Effector memory CD4-positive, alpha-beta T cell (primary cell): ENCODE measurements around the gene SYCP2L.

Experiments
- DNase-seq, 3 donors: peaks; one replicate each; pipeline ENCODE4 v3.0.0-alpha.2; 2020
- H3K27ac ChIP-seq: 2 replicates; pipeline ENCODE4 v1.7.0; 2013; ENCODE audit warnings: mild to moderate bottlenecking, low read length, moderate library complexity; ENCODE audit not compliant: insufficient read depth, poor library complexity, severe bottlenecking
- H3K27me3 ChIP-seq: replicated peaks from 2 replicates; pipeline ENCODE4 v1.7.0; 2013; ENCODE audit warnings: mild to moderate bottlenecking, low read length; ENCODE audit not compliant: insufficient read depth, control insufficient read depth, poor library complexity, severe bottlenecking
- H3K36me3 ChIP-seq: 2 replicates; pipeline ENCODE4 v1.7.0; 2013; ENCODE audit warnings: mild to moderate bottlenecking, low read length, moderate library complexity; ENCODE audit not compliant: control insufficient read depth, insufficient read depth
- H3K4me1 ChIP-seq: 2 replicates; pipeline ENCODE4 v1.7.0; 2013; ENCODE audit warnings: low read length, mild to moderate bottlenecking; ENCODE audit not compliant: control insufficient read depth, insufficient read depth, poor library complexity, severe bottlenecking
- H3K4me3 ChIP-seq: 2 replicates; pipeline ENCODE4 v1.7.0; 2013; ENCODE audit warnings: low read length, low read depth, mild to moderate bottlenecking; ENCODE audit not compliant: insufficient read depth, poor library complexity, severe bottlenecking
- H3K9me3 ChIP-seq: 2 replicates; pipeline ENCODE4 v1.7.0; 2013; ENCODE audit warnings: mild to moderate bottlenecking, low read length, moderate library complexity; ENCODE audit not compliant: control insufficient read depth
- total RNA-seq, 3 donors: gene quantifications; one replicate each; lab custom pipeline; 2026; lab: John Stamatoyannopoulos, UW

Gene SYCP2L
- 0 reads per million in 3 donors for total RNA-seq

- Histone ChIP-seq H3K9me3 (no peaks in the 10 kb centered on the region), H3K36me3 (no peaks in the 10 kb centered on the region), H3K4me3 (no peak within 1 kb of the TSS), H3K27ac (no peak within 1 kb of the TSS), H3K4me1 (no peaks in the 10 kb centered on the region), H3K27me3 (peaks cover 29% of the 10 kb centered on the region)
- DNase-seq: no peak
Measured at GRCh38 chr6:10886691-10887502, at the start of gene SYCP2L. Gene SYCP2L, plus strand, starts transcription at chr6:10887052. Its CDS starts 75 bp downstream, at chr6:10887127.

DNA sequence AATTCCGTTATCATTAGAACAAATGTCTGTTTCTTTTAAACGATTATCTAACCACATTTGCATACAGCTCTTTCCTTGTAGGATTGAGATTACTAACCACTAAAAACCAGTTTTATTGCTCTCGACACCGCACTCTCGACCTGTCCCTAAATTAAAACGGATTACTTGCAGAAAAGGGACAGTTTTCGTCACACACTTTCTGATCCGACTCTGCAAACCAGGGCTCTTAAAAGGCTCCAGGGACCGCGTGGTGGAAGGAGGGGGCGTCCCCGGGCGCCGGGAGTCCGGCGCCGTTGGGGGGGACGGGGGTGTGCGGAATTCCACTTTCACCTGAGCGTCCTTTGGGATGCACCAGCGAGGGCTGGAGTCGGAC, 49.2 kb upstream of the SYCP2L start:
- Histone ChIP-seq H3K4me3 (peak overlapping the region; percentile 69), H3K36me3 (no peaks in the 10 kb centered on the region), H3K27ac (no peak overlapping the region), H3K9me3 (no peaks in the 10 kb centered on the region), H3K4me1 (peaks cover 17% of the 10 kb centered on the region), H3K27me3 (peaks cover 26% of the 10 kb centered on the region)
- peak in 1 of 3 donors; percentile 1 for DNase-seq

GRCh38 chr6:10837995-10838793, 48.7 kb upstream of the SYCP2L start, which contains the start of gene MAK:
Gene MAK, minus strand, starts transcription at chr6:10838539. Its CDS starts 7,891 bp downstream, at chr6:10830648.
- H3K27ac ChIP-seq: no peak within 1 kb of the TSS
- peak within 1 kb of the TSS; percentile 69 for H3K4me3 ChIP-seq
- peak; percentile 79 to 81 (median 79) for DNase-seq
- no peaks in the 10 kb centered on the region for H3K9me3 ChIP-seq
- H3K36me3 ChIP-seq: no peaks in the 10 kb centered on the region
- H3K4me1 ChIP-seq: peaks cover 17% of the 10 kb centered on the region
- H3K27me3 ChIP-seq: peaks cover 26% of the 10 kb centered on the region

- Histone ChIP-seq H3K4me3 (peak overlapping the region; percentile 69), H3K27me3 (peaks cover 26% of the 10 kb centered on the region), H3K27ac (no peak overlapping the region), H3K4me1 (peaks cover 17% of the 10 kb centered on the region), H3K9me3 (no peaks in the 10 kb centered on the region), H3K36me3 (no peaks in the 10 kb centered on the region)
- no peak for DNase-seq
Measured at GRCh38 chr6:10838794-10839333, 48.0 kb upstream of the SYCP2L start.

- DNase-seq: no peak
- Histone ChIP-seq H3K4me1 (peaks cover 4% of the 10 kb centered on the region), H3K4me3 (no peak overlapping the region), H3K27ac (no peak overlapping the region), H3K9me3 (no peaks in the 10 kb centered on the region), H3K36me3 (no peaks in the 10 kb centered on the region), H3K27me3 (peaks cover 4% of the 10 kb centered on the region)
Measured at GRCh38 chr6:10843554-10843953, 43.3 kb upstream of the SYCP2L start.

- no peaks in the 10 kb centered on the region for H3K36me3 ChIP-seq
- H3K9me3 ChIP-seq: no peaks in the 10 kb centered on the region
- no peak for DNase-seq
- H3K27ac ChIP-seq: no peak overlapping the region
- H3K4me1 ChIP-seq: no peaks in the 10 kb centered on the region
- no peak overlapping the region for H3K4me3 ChIP-seq
- no peaks in the 10 kb centered on the region for H3K27me3 ChIP-seq
Measured at GRCh38 chr6:10847684-10848083, 39.2 kb upstream of the SYCP2L start.

DNA sequence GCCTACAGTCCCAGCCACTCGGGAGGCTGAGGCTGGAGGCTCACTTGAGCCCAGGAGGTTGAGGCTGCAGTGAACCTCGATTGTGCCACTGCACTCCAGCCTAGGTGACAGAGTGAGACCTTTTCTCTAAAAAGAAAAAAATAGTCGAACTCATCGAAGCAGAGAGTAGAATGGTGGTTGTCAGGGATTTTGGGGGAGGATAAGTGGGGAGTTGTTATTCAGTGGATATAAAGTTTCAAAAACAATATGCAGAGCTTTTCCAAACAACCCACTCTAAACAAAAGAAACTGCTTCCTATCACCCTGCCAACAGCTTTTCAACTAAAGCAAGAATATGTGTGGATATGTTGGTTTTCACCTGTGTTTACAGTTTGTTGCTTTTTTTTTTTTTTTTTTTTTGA, 37.0 kb upstream of the SYCP2L start:
- no peak overlapping the region for H3K4me3 ChIP-seq
- DNase-seq: no peak
- H3K9me3 ChIP-seq: no peaks in the 10 kb centered on the region
- H3K27me3 ChIP-seq: no peaks in the 10 kb centered on the region
- H3K4me1 ChIP-seq: no peaks in the 10 kb centered on the region
- H3K27ac ChIP-seq: no peak overlapping the region
- no peaks in the 10 kb centered on the region for H3K36me3 ChIP-seq

- Histone ChIP-seq H3K4me1 (no peaks in the 10 kb centered on the region), H3K27me3 (no peaks in the 10 kb centered on the region), H3K4me3 (no peak overlapping the region), H3K27ac (no peak overlapping the region), H3K36me3 (no peaks in the 10 kb centered on the region), H3K9me3 (no peaks in the 10 kb centered on the region)
- no peak for DNase-seq
Measured at GRCh38 chr6:10850728-10851127, 36.1 kb upstream of the SYCP2L start.

DNA sequence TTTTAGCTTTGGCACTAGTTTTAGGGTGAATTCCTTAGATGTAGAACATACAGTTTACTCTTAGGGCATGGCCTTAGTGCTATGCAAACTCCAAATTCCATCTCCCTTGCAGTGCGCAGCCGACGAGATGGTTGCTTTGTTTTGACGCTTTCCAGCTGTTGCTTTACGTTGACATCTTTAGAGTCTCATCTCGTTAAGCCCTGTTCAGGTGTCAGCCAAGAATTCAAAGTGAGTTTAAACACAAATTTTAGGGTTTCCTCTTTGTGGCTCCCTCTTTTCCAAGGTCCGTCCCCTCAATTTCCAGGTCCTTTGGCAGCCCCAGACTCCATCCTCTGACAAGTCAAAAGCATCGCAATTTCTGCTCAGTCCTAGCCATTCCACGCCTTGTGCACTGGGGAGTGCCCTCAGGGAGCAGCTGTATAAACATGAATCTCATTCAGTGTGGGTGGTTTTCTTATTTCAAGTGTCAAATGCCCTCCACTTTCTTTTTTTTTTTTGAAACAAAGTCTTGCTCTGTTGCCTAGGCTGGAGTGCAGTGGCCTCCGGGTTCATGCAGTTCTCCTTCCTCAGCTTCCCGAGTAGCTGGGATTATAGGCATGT, 34.4 kb upstream of the SYCP2L start:
- DNase-seq: no peak
- no peaks in the 10 kb centered on the region for H3K9me3 ChIP-seq
- H3K4me3 ChIP-seq: no peak overlapping the region
- no peak overlapping the region for H3K27ac ChIP-seq
- no peaks in the 10 kb centered on the region for H3K36me3 ChIP-seq
- no peaks in the 10 kb centered on the region for H3K4me1 ChIP-seq
- H3K27me3 ChIP-seq: no peaks in the 10 kb centered on the region
